CD4-positive, alpha-beta T cell (primary cell): ENCODE results near the gene TJP1. TPM values are rescaled to one million over a fixed set of nuclear protein-coding genes. Genes with fewer than 3 reads are reported as not detected.

ENCODE experiments used
- ATAC-seq: fragments of 200-7000 bp; cut with Tn5 transposase; one replicate; pipeline ENCODE4 v1.10.0; 2022; ENCODE audit warnings: mild to moderate bottlenecking; ENCODE audit not compliant: poor library complexity
- CTCF ChIA-PET: fragments of 350-600 bp; sonication (Branson Sonifier 250); formaldehyde crosslinking; loops from one replicate; lab custom pipeline; 2021; ENCODE audit warnings: antibody characterized with exemption, inconsistent platforms; lab: Charles Lee
- POLR2A ChIA-PET: fragments of 350-600 bp; sonication (Branson Sonifier 250); formaldehyde crosslinking; loops from one replicate; lab custom pipeline; 2021; ENCODE audit warnings: antibody characterized with exemption, inconsistent platforms; lab: Charles Lee
- DNase-seq, 14 experiments: peaks; one replicate each; pipeline ENCODE4 v3.0.0-alpha.2; 2013 to 2020; ENCODE audit warnings: mixed read lengths in 2 of 14
- H3K27ac ChIP-seq, 2 donors: one replicate each; pipeline versions ENCODE4 v1.5.1 to v1.7.0; 2013; ENCODE audit warnings: low read length in 2 of 2, low read depth in 1 of 2, mild to moderate bottlenecking in 1 of 2
- H3K27me3 ChIP-seq, 2 experiments: 1 replicate in 1 of 2; 2 replicates in 1 of 2; pipeline versions ENCODE4 v1.6.1 to v1.7.0; 2013; ENCODE audit warnings: low read length in 2 of 2, control low read depth in 1 of 2, mild to moderate bottlenecking in 1 of 2, moderate library complexity in 1 of 2; ENCODE audit not compliant: insufficient read depth in 2 of 2, control insufficient read depth in 1 of 2
- H3K36me3 ChIP-seq: one replicate; pipeline ENCODE4 v1.6.1; 2013; ENCODE audit warnings: low read length, control low read depth; ENCODE audit not compliant: insufficient read depth
- H3K4me1 ChIP-seq: one replicate; pipeline ENCODE4 v1.6.1; 2013; ENCODE audit warnings: low read length, control low read depth; ENCODE audit not compliant: insufficient read depth
- H3K4me3 ChIP-seq: one replicate; pipeline ENCODE4 v1.5.1; 2013; ENCODE audit warnings: mild to moderate bottlenecking, low read length, moderate library complexity
- H3K9me3 ChIP-seq, 2 experiments: 1 replicate in 1 of 2; 2 replicates in 1 of 2; pipeline versions ENCODE4 v1.6.1 to v1.7.0; 2013; ENCODE audit warnings: low read length in 2 of 2, mild to moderate bottlenecking in 2 of 2, control low read depth in 1 of 2, moderate library complexity in 1 of 2; ENCODE audit not compliant: control insufficient read depth in 1 of 2, insufficient read depth in 1 of 2
- H3K27ac Mint-ChIP-seq: one replicate; pipeline ENCODE4 v1.8.0; 2020; ENCODE audit warnings: mixed read lengths
- H3K27me3 Mint-ChIP-seq: one replicate; pipeline ENCODE4 v1.8.0; 2021; ENCODE audit warnings: mixed read lengths
- H3K36me3 Mint-ChIP-seq: one replicate; pipeline ENCODE4 v1.8.0; 2021; ENCODE audit warnings: low read depth, mixed read lengths
- H3K4me1 Mint-ChIP-seq: one replicate; pipeline ENCODE4 v1.8.0; 2021; ENCODE audit warnings: low read depth, mixed read lengths
- H3K4me3 Mint-ChIP-seq: one replicate; pipeline ENCODE4 v1.8.0; 2020; ENCODE audit warnings: mild to moderate bottlenecking, mixed read lengths
- H3K9me3 Mint-ChIP-seq: one replicate; pipeline ENCODE4 v1.8.0; 2020; ENCODE audit warnings: mixed read lengths
- intact Hi-C, 2 experiments: fragments of 100-400 bp; cut with DNase I in 1 of 2; cut with micrococcal nuclease in 1 of 2; formaldehyde crosslinking; loops; one replicate each; pipeline versions ENCODE4 v1.15.1 to v1.9.0; 2023 to 2025; cut with DNase I, micrococcal nuclease
- total RNA-seq, 174 experiments: library from RNA in 2 of 174; stranded (reverse) in 2 of 174; gene quantifications; one replicate each; pipeline ENCODE4 v1.2.3 and lab custom pipeline; 2021 to 2026
- TF ChIP-seq, protein P1 (sequence below): fragments of 200-600 bp; IDR thresholded peaks from one replicate; pipeline ENCODE4 v1.8.0; 2022; ENCODE audit warnings: antibody characterized with exemption, mild to moderate bottlenecking

The TJP1 gene
- total RNA-seq, 2 experiments from 2014 or later, result not detected

DNA sequence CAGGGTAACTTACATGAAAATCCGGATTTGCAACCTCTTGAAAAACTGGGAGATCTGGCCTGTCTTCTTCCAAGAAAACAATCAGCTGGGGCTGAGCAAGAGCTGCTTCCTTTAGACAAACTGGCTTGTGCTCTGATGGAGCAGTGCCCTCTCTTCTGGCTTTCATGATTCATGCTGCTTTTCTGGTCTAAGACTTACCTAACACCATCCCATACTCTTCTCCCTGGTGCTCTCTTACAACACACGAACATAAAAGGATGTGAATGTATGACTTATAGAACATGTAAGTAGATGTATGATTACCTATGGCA, 9.9 kb downstream of the TJP1 start:
- TF ChIP-seq, protein P1, sequence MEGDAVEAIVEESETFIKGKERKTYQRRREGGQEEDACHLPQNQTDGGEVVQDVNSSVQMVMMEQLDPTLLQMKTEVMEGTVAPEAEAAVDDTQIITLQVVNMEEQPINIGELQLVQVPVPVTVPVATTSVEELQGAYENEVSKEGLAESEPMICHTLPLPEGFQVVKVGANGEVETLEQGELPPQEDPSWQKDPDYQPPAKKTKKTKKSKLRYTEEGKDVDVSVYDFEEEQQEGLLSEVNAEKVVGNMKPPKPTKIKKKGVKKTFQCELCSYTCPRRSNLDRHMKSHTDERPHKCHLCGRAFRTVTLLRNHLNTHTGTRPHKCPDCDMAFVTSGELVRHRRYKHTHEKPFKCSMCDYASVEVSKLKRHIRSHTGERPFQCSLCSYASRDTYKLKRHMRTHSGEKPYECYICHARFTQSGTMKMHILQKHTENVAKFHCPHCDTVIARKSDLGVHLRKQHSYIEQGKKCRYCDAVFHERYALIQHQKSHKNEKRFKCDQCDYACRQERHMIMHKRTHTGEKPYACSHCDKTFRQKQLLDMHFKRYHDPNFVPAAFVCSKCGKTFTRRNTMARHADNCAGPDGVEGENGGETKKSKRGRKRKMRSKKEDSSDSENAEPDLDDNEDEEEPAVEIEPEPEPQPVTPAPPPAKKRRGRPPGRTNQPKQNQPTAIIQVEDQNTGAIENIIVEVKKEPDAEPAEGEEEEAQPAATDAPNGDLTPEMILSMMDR, result no peak
- H3K9me3 ChIP-seq, result peaks cover 0 to 4% of the 10 kb centered on the region in 2 experiments
- H3K4me1 Mint-ChIP-seq, result no peaks in the 10 kb centered on the region
- CTCF ChIA-PET, result no interaction called here
- peaks cover 11% of the 10 kb centered on the region for H3K9me3 Mint-ChIP-seq
- H3K36me3 Mint-ChIP-seq, result no peaks in the 10 kb centered on the region
- H3K27ac ChIP-seq, result no peak overlapping the region
- DNase-seq, result no peak
- no peaks in the 10 kb centered on the region for H3K36me3 ChIP-seq
- H3K4me1 ChIP-seq, result no peaks in the 10 kb centered on the region
- H3K27me3 Mint-ChIP-seq, result peaks cover 91% of the 10 kb centered on the region
- no peak overlapping the region for H3K4me3 ChIP-seq
- intact Hi-C loops, result no loop called here
- no peak for ATAC-seq
- H3K27me3 ChIP-seq, result peaks cover 7 to 45% of the 10 kb centered on the region in 2 experiments
- no peak overlapping the region for H3K4me3 Mint-ChIP-seq
- no peak overlapping the region for H3K27ac Mint-ChIP-seq
- POLR2A ChIA-PET, result no interaction called here

DNA sequence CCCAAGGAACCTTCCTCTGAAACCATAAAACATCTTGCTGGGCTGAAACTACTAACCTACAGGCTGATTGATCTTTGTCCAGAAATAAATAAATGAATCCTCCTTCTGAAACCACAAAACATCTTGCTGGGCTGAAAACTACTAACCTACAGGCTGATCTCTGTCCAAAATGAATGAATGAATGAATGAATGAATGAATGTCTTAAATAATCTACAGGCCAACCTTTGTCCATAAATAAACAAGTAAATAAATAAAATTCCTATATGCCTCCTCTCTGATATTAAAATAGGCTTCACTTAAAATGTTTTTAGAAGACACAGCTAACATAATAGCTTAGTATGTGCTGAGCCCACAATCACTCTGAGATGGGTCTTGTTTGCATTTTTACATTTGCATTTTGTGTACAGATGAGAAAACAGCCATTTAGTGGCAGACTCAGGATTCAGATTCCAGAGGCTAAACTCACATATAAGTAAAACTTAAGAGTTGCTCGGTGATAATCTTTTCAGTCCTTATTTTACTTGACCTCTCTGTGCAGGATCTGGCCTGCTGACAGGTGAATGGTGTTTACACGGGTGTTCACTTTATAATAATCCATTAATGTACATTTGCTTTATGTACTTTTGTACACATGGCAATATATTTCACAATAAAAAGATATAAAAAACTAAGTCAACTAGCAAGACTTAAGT, 10.4 kb downstream of the TJP1 start:
- H3K27ac ChIP-seq, result no peak overlapping the region
- Mint-ChIP-seq H3K4me1 (no peaks in the 10 kb centered on the region), H3K4me3 (no peak overlapping the region), H3K9me3 (peaks cover 8% of the 10 kb centered on the region), H3K27me3 (peaks cover 91% of the 10 kb centered on the region), H3K27ac (no peak overlapping the region), H3K36me3 (no peaks in the 10 kb centered on the region)
- no peaks in the 10 kb centered on the region for H3K4me1 ChIP-seq
- no peak for DNase-seq
- intact Hi-C loops, result no loop called here
- H3K36me3 ChIP-seq, result no peaks in the 10 kb centered on the region
- peaks cover 7 to 50% of the 10 kb centered on the region in 2 experiments for H3K27me3 ChIP-seq
- ATAC-seq, result no peak
- POLR2A ChIA-PET, result no interaction called here
- H3K4me3 ChIP-seq, result no peak overlapping the region
- peaks cover 0 to 4% of the 10 kb centered on the region in 2 experiments for H3K9me3 ChIP-seq
- TF ChIP-seq, protein P1, result no peak
- CTCF ChIA-PET, result no interaction called here

GRCh38 chr15:29805708-29806104, 16.6 kb downstream of the TJP1 start:
- H3K36me3 ChIP-seq, result no peaks in the 10 kb centered on the region
- H3K27ac Mint-ChIP-seq, result no peak overlapping the region
- DNase-seq (no peak), ATAC-seq (no peak)
- no peak overlapping the region for H3K27ac ChIP-seq
- H3K27me3 ChIP-seq, result peaks cover 0 to 34% of the 10 kb centered on the region in 2 experiments
- H3K27me3 Mint-ChIP-seq, result peaks cover 83% of the 10 kb centered on the region
- intact Hi-C loops, result no loop called here
- no peaks in the 10 kb centered on the region for H3K4me1 ChIP-seq
- CTCF ChIA-PET, result no interaction called here
- no peaks in the 10 kb centered on the region for H3K9me3 ChIP-seq
- no peak overlapping the region for H3K4me3 ChIP-seq
- TF ChIP-seq, protein P1, result no peak
- no peaks in the 10 kb centered on the region for H3K9me3 Mint-ChIP-seq
- POLR2A ChIA-PET, result no interaction called here
- H3K36me3 Mint-ChIP-seq, result no peaks in the 10 kb centered on the region
- H3K4me3 Mint-ChIP-seq, result no peak overlapping the region
- no peaks in the 10 kb centered on the region for H3K4me1 Mint-ChIP-seq
